Stimulated activated CD8-positive, alpha-beta memory T cell treated with anti-CD3 and anti-CD28 coated beads, Interleukin-4, amount 100 ng/mL, for 4 hours (primary cell): ENCODE data around the gene ECSIT.
"Not testable (repeated sequence)": the region's sequence is repeated elsewhere in the genome, so short reads cannot be mapped to it uniquely, and the experiment has no call there.

Experiments
- DNase-seq, 2 donors: peaks; one replicate each; pipeline ENCODE4 v3.0.0-alpha.2; 2020; ENCODE audit warnings: low read depth in 2 of 2, low spot score in 1 of 2

The ECSIT gene

DNA sequence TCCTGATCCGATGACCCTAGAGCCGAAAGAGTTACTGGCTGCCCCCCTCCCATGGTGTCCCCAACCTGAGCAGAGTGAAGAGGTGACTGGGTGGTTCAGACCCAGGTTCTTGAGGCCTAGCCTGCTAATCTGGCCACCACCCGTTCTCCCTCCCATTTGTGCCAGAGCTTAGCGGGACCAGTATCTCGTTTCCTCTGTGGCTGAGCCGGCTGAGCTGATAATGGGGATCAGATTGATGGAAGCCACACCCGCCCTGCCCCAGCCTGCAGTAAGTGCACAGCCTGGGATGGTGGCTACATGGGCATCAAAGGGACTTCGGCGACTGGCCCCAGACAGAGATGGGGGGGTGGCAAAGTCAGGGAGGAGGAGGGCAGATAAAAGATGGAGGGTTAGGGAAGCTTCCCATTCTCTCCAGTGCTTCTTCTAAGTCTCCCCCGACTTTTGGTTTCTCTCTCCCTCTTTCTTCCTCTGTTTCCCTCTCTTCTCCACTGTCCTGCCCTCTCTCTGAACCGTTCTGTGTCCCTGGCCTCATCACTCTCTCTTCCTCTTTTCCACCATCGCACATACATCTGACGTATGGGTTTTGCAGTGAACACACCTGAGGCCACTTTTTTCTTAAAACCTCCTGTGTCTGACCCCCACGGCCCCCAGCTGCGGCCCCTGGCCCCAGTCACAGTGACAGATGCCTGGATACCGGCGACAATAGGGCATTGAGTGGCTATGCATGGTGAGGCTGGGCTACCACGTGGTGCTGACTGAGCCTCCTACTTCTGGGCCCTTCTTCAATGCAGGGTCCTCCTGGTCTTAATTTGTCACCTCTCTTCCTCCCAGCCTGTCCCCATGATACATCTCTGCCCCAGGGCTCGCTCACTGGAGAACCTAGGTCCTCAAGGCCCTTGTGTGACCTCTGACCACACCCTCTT, 50.5 kb downstream of the ECSIT start:
- DNase-seq: no peak

DNA sequence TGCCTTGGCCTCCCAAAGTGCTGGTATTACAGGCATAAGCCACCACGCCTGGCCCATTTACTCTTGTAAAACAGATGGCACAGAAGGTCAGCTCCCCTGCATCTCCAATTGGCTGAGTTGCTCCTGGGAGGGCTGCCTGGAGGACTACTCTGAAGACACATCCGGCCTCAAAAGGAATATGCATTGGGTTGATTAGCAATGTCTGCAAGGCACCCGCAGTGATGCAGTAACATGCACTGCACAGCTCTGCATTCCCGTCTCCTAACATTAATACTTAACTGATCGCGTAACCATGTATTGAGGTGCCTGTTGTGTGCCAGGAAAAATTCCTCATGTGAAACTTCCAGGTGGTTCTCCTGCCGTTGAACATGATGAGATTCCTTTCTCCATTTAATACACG, 53.1 kb downstream of the ECSIT start:
- DNase-seq: no peak

DNA sequence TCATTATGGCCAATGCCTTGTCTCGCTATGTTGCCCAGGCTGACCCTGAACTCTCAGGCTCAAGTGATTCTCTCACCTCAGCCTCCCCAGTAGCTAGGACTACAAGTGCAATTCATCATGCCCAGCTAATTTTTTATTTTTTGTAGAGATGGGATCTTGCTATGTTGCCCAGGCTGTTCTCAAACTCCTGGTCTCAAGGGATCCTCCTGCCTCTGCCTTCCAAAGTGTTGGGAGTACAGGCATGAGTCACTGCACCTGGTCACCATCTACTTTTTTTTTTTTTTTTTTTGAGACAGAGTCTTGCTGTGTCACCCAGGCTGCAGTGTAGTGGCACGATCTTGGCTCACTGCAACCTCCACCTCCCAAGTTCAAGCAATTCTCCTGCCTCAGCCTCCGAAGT, 53.6 kb downstream of the ECSIT start:
- DNase-seq: not testable (repeated sequence)

DNA sequence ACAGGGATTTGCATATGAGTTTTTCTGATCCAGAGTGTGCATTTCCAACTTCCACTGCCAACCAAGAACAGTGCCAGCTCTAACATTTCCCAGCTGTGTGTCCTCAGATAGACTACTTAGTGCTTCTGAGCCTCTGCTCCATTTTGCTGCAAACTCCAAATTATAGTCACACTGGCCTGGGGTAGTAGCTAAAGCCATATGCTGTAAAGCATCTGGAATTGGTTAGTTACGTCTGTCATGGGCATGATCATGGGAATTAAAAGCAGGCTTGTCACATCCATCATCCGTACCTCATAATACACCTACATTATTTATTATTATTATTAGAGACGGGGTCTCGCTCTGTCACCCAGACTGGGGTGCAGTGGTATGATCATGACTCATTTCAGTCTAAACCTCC, 55.2 kb downstream of the ECSIT start:
- no peak for DNase-seq

DNA sequence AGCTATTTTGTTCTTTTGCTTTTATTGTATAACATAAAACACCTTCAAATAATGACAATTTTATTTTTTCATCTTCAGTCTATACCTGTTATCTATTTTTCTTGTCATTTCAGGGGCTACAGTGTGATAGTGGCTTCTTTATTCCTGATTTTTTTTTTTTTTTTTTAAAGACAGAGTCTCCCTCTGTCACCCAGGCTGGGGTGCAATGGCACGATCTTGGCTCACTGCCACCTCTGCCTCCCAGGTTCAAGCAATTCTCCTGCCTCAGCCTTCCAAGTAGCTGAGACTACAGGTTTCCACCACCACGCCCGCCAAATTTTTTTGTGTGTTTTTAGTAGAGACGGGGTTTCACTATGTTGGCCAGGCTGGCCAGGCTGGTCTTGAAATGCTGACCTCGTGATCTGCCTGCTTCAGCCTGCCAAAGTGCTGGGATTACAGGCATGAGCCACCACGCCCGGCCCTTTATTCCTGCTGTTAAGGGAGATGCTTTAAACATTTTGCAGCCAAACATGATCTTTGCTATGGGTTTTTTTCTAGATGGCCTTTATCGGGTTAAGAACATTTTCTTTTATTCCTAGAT, 60.6 kb downstream of the ECSIT start:
- DNase-seq: not testable (repeated sequence)

DNA sequence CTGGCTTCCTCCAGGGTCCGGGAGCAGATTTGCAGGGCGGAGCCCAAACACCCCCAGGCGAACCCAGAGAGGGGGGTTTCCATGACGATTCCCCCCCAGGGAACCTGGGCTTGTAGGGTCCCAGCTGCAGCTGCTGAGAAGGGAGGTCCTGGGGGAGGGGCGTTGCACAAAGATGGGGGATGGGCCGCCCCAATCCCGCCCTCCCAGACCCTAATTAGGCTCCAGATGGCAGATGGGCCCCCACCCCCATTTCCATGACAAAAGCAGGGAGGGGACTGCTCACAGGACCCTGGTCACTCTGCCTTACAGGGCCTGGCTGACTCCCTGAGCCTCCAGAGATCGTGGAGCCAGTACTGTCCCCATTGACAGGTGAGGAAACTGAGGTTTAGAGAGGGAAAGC, 63.3 kb downstream of the ECSIT start:
- DNase-seq: no peak

DNA sequence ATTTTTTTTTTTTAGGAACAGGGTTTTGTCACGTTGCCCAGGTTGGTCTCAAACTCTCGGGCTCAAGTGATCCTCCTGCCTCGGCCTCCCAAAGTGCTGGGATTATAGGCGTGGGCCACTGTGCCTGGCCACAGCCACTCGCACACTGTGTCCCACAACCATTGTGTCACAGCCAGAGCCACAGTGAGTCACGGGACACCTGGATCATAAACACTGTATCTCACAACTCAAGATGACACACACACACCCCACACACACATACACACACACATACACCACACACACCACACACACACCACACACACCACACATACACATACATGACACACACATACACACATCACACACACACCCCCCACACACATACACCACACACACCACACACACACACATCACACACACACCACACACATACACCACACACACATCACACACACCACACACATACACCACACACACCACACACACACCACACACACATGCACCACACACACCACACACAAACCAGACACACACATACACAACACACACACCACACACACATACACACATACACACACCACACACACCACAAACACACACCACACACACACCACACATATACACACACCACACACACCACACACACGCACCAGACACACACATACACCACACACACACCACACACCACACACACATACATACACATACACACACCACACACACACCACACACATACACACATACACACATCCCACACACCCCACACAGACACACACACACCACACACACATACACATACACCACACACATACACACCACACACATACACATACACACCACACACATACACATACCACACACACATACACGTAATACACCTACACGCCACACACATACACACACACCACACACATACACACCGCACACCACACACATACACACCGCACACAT, 64.3 kb downstream of the ECSIT start:
- DNase-seq: no peak

DNA sequence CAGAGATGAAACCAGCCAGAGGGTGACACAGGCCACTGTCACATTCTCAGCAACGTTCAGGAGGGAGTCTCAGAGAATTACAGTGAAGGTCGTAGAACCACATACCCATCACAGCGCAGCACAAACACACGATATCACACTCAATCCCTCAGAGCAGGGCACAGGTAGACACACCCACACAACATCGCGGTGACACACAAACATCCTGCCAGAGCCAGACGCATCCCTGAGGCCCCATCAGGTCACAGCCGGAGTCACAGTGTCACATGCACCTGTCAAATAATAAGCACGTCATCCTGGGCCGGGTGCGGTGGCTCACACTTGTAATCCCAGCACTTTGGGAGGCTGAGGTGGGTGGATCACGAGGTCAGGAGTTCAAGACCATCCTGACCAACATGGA, 65.5 kb downstream of the ECSIT start:
- no peak for DNase-seq

DNA sequence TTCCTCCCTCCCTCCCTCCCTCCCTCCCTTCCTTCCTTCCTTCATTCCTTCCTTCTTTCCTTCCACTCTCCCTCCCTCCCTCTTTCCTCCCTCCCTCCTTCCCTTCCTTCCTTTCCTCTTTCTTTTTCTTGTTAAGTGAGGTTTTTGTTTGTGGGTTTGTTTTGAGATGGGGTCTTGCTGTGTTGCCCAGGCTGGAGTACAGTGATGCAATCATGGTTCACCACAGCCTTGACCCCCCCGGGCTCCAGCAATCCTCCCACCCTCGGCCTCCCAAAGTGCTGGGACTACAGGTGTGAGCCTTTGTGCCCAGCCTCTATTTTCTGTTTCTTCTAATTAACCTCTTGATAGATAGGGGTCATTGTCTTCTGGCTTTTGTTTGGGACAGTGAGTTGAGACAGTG, 67.5 kb downstream of the ECSIT start:
- DNase-seq: no peak

DNA sequence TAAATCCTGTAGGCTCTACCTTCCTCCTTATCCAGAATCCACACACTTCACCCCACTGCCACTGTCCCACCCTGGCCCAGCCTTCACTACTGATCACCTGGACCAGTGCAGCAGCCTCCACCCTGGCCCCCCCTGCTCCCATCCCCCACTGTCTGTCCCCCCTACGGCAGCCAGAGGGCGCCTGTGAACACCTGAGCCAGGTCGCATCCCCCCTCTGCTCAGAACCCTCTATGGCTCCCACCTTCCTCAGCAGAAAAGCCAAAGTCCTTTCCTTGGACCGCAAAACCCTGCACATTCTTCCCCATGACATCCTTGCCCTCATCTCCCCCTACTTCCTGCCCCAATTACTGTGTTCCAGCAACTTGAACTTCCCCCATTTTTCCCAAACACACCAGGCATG, 68.7 kb downstream of the ECSIT start:
- no peak for DNase-seq

DNA sequence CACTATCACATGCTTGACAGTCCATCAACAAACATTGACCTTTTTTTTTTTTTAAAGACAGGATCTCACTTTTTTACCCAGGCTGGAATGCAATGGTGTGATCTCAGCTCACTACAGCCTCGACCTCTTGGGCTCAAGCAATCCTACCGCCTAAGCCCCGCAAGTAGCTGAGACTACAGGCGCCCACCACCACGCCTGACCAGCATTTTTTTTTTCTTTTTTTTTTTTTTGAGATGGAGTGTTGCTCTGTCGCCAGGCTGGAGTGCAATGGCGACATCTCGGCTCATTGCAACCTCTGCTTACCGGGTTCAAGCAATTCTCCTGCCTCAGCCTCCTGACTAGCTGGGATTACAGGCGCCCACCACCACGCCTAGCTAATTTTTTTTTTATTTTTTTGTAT, 70.0 kb downstream of the ECSIT start:
- not testable (repeated sequence) for DNase-seq

DNA sequence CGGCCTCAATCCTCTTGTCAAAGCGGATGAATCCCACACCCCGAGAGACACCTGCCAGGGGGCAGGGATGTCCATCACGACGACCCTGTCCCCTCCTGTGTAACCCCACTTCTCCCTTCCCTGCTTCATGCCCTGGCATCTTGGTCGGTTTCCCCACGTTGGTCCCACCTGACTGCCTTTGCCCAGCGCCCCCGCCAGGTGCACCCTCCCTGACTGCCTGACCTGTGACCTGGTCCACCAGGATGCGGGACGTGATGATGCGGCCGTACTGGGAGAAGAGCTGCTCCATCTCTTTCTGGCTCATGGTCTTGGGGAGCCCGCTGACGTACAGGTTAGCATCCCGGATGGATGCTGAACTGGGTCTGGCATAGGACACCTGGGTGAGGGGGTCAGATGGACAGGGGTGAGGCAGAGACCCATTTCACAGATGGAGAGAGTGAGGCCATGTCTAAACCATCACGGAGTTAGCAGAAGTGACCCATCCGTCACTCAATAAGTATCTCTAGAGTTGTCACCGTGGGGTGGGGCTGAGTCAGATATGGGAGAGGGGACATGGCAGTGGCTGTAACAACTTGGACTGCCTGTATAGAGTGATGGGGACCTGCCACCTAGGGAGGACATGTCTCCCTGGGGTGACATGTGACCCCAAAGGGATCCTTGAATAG, 70.6 kb downstream of the ECSIT start:
- no peak for DNase-seq

DNA sequence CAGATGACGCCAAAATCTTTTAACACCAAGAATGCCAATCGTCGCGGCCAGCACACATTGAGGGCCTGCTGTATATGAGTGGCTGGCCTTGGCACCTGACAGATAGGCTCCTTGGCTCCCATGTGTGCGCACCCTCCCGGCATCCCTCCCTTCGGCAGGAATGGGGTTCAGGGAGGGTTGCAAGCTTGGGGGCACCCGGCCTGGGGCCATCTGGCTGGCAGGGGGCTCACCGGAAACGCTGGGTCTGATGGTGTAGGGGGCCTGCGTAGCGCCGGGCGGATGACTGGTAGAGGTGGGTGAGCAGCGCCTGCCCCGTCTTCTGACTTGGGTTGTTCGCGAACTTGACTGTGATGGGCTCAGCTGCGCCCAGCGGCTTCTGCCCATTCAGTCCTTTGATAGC, 71.1 kb downstream of the ECSIT start:
- DNase-seq: no peak

DNA sequence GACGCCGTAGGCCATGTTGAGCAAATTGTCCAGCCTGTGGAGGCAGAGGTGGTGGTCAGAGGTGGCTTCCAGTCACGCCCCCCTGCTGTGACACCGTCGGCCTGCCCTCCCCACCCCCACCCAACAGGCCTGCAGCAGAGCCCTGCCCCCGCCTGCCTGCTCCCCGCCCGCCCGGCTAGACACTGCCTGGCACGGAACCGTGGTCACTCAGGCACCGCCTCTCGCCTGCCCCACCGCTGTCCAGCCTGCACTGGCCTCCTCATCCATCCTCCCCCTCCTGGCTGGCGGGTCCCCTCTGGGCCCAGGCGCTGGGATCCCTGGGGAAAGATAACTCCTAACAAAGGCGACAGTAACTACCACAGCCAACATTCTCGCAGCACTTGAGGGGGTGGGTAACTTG, 71.8 kb downstream of the ECSIT start:
- no peak for DNase-seq

DNA sequence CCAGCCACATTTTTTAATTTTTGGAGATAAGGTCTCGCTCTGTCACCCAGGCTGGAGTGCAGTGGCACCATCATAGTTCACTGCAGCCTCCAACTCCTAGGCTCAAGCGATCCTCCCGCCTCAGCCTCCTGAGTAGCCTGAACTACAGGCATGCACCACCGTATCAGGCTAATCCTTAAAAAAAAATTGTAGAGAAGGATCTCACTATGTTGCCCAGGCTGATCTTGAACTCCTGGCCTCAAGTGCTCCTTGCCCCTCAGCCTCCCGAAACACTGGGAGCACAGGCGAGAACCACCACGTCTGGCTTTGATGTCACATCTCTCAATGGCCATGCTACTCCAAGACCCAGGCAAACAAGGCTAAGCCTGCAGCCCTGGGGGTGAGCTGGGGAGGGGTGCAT, 72.3 kb downstream of the ECSIT start:
- DNase-seq: no peak
